Ecto neural progenitor cell (in vitro differentiated cells): ENCODE measurements around the gene CALD1.

Experiments
- DNase-seq: peaks from one replicate; pipeline ENCODE4 v3.0.0-alpha.2; 2018; ENCODE audit warnings: low spot score

Gene CALD1

DNA sequence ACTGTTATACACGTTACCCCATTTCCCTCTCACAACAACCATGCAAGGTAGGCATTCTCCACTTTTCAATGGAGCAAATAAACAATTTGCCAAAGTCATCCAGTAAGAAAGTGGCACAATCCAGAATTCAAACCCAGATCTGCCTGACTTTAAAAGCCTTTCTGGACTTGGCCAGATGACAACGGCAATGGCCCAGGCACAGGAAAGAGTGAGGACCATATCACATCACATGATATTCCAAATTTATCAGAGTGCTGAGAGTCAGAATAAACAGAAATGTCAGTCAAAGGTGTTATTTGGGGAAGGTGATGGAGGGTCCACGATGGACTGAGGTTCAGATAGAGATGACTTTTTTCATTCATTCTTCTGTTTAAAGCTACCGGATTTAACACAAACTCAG lies 48.0 kb downstream of the CALD1 start:
- DNase-seq, result no peak

DNA sequence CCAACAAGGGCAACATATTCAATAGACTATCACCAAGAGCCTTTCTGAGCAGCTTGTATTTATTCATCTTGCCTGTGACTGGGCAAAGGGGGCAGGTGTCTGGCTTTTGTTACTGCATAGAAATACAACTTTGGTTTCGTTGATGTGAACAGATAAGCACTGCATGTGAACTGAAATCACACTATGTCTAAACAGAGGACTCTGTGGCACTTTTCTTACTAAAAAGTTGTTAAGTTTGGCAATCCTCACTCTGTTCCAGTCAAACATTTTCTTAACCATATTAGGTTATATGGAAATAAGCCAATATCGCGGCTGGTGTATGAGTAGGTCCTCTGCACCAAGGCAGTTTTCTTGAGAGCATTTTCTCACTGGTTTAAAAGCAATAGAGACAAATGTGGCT lies 48.5 kb downstream of the CALD1 start:
- DNase-seq, result no peak

DNA sequence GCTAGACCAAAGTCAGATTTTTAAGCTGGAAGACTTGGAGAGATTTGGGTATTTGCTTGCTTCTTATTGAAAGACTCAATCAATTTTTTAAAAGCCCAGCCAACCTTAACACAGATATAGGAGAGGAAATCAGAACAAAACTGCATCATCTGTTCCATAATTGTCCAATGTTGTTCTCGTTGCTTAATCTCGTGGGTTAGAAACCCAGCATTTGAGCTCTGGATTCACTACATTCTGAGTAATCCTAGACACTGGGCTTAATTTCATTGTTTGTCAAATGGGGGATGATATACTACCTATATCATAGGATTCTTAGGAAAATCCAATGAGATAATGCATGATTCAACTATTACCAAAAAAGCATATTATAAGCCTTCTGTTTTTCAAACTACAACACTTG lies 48.9 kb downstream of the CALD1 start:
- no peak for DNase-seq

DNA sequence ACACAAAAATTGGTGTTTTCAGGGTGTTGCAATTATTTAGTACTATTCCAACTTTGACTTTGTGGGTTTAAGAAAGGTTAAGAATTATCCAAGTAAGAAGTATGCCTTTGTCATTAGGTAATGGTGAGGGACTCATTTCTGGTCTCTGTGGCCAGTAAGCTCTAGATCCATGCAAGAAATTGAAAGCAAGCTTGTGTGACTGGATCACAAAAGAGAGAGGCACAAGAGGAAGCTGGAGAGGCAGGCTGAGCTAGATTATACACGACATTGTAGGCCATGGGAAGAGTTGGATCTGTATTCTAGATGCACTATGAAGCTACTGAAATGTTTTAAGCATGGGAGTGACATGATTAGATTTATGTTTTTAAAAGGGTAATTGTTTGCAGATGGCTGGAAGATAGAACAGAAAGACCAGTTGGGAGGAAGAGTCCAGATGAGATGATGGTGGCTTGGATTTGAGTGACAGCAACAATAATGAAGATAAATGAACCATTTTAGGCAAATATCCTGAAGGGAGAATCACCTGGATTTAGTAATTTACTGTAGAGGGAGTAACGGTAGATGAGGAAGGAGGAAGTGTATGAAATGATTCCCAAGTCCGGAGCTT lies 50.0 kb downstream of the CALD1 start:
- no peak for DNase-seq

DNA sequence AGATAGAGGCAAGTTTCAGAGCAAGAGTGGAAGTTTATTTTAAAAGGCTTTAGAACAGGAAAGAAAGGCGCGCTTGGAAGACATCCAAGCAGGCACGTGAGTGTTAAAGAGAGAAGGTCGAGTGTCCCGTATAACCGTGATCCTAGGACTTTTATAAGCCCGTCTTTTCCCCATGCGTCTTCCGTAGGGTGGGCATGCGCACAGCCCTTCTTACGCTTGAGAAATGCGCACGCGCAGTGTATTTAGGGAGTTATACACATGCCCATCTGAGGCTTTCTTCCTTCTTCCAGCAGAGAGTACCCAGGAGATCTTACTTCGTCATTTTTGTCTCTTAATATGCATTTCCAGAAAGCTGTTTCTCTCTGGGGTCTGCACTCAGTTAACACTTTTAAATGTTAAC lies 52.4 kb downstream of the CALD1 start:
- DNase-seq, result no peak

DNA sequence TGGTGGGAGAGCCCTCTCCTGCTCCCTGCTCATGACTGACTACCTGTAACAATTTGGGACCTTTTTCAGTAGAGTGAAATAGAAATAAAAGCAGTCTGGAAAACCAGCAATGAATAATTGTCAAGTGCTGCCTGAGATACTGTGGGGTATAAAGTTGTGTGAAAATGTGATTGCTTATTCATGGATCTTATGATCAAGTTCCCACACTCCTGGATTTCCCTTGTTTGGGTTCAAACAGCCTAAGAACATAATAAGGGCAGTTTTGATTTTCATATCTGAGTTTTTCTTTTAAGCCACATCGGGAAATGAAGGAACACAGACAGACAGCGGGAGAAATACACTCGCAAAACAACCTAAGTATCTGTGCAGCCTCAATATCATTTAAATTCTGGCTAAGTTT lies 52.9 kb downstream of the CALD1 start:
- DNase-seq, result no peak

DNA sequence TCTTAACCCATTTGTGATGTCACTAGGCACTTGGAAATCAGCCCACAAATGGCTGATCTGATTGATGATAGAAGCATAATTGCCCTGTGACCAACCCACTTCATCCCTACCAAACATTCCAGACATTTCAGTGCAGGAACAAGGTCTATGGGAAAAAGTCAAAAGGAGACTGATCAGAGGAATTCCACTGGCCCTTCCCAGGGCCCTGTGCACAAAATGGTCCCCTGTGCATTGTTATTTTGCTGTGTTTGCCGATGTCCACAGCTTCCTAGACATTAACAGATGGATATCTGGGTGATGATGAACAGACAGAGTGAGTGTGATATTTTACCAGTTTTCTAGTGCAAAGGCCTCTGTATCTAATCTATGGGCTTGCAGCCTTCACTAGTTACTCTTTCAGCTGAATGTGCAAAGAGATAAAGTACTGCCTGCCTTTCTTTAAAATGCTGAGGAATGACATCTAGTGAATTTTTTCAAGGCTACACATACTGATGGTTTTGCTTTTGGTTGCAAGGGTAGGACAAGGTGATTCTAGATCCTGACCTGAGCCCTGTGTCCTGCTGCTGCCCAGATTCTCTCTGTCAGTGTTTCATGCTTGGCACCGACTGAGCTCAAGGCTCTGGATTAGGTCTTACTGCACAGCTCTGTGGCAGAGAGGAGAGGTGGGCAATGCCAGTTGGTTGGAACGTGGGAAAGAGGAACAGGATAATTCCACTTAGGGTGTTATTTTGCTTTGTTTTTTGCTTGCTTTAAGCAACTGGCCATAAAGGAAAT lies 55.4 kb downstream of the CALD1 start:
- no peak for DNase-seq

DNA sequence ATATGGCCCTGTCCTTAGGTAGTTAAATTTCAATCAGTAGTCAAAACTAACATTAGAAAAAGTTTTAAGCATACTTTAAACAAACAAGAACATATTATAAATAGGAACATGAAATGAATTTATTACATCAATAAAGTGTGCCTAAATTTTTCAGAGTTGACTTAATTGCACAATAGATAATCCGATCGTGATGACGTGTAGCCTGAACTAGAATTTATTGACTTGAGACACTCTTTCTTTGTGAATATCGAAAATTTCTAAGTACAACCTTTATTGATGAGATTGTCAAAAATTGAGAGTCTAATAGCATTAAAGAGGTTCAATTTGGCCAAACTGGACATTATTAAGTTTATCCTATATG lies 56.0 kb downstream of the CALD1 start:
- DNase-seq, result no peak

DNA sequence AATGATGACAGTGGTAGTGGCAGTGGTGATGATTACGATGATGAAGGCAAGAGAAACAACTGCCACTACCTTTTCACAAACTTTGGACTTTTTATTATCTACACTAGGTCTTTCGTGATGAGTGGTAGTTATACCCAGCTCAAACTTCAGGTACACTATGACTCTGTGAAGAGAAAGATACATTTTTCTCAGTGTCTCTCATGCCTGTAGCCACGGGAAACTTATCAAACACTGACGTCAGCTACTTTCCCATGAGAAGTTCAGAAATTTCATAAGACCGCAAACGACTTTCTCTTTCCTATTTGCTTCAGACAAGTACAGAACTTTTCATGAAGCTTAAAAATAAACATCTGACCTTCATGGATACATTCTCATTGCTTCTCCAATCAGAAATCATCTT lies 57.0 kb downstream of the CALD1 start:
- DNase-seq, result no peak

DNA sequence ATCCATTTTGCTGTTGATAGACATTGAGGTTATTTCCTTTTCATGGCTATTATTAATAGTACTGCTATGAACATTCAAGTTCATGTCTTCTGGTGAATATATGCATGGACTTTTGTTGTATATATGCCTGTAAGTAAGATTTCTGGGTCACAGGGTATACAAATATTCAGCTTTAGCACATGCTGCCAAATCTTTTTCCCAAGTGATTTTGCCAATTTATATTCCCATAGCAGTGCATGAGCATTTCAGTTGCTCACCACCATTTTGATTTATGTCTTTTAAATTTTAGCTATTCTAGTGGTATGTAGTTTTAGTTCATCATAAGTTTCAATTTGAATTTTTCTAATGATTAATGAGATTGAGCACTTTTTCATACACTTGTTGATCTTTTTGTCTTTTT lies 59.9 kb downstream of the CALD1 start:
- no peak for DNase-seq

DNA sequence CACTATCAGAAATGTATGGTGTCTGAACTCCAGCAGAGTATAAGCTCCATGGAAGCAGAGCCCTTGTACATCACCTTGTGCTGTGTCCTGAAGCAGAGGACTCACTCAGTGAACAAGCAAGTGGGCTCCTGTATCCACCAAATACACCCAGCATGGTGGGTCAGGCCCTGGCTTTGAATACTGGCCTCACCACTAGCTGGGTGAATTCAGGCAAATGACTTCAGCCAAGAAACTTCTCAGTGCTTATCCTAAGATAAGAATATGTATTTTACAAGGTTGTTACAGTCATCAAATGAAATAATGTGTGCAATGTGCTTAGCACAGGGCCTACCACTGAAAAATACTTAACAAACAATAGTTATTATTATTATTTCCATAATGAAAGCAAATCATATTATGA lies 62.6 kb downstream of the CALD1 start:
- DNase-seq, result no peak

DNA sequence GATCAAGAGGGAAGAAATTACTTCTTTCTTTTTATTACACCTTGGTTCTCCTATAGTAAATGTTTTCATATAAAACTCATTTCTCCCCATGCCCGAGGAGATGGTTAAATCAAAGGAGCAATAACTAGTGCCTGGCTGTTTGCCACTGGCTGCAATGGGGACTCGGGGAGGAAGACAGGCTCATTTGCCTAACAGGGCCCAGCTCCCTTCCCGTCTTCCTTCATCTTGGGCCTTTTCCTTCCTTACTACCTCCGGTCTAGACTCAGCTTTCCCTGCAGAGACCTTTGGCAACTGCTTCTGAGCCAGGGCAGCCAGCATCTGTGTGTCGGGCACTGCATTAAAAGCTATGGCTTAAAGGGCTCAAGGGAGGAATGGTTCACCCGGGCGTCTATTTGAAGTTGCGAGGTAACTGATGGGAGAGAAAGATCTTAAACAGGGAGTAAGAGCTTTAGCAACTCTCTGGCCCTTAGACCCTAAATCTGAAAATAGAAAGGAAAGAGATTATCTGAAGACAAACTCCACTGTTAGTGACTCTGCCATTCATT lies 63.5 kb downstream of the CALD1 start:
- DNase-seq, result no peak

DNA sequence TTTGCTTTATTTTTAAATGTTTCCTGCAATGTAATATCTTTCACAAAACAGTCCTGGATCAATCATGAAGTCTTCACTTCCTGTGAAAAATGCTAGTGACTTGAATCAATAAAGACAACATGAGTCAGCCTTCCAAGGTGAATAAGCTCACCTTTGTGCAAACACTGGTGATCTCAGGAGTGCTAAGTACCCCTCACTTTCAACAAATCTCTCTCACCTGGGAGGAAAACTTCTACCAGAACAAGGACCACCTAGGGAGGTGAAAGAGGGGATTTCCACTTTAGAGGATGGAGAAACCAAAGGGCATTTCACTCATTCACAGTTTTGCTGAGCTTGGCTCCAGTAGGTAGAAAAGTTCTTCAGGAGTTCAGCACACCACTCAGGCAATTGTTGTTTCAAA lies 64.8 kb downstream of the CALD1 start:
- DNase-seq, result no peak

DNA sequence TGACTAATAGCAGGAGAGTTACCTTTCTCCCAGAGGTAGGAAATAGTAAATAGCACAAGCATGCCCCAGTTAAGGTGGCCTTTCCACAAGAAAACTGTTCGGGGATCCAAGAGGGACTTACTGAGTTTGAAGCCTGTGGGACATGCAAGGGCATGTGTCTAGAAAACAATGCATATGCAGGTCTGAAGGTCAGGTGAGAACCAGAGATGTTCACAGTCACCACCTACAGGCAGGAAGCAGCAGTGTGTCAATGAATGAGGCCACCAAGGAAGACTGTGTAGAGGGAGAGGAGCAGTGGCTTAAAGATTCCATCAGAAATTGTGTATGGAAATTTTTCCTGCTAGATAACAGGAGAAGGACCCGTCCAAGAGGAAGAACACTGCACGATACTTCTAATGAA lies 66.0 kb downstream of the CALD1 start:
- DNase-seq, result no peak

DNA sequence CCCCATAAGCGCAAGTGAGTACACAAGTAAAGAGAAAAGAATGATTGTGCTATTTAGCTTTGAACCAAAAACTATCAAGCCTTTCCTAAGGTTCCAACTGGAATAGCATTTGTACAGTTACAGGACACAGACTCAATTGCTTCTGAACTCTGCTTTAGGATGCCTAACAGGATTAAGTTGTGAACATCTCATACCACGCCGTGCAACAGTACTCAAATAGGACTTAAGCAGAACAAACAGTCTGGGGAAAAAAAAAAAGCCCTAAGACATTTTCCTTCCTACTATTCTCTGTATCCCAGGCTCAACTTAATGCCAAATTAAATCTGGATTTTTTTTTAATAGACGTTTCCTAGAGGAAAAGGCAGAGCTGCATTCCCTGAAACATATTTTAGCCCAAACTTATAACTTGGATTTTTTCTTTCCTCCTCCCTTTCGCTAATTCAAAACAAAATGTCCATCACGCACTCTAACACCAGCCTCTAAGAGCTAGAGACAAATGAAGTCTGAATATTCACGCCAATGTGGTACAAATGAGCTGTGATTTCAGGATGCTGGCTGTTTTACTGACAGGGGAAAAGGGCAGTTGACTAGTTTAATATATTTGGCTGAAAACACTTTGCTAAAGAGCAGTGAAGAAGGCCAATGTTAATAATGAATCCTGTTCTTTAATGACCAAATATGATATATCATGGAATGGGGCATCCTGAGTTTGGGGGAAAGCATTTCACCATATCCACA lies 68.6 kb downstream of the CALD1 start:
- no peak for DNase-seq

DNA sequence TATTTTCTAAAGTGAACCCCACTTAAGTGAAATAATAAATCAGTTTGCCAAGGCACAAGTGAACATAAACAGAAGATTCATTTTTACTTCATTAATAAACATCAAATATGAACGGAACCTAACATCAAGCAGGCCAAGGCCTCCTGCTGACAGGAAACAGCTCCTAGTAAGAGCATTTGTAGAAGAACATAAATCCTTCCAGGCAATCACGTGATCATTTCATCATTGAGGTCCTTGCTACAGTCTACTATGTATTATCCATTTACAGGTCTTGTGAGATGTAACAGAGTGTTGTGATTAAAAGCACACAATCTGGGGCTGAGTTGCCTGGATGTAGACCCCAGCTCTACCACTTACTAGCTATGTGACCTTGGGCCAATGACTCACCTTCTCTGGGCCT lies 70.6 kb downstream of the CALD1 start:
- DNase-seq, result no peak

DNA sequence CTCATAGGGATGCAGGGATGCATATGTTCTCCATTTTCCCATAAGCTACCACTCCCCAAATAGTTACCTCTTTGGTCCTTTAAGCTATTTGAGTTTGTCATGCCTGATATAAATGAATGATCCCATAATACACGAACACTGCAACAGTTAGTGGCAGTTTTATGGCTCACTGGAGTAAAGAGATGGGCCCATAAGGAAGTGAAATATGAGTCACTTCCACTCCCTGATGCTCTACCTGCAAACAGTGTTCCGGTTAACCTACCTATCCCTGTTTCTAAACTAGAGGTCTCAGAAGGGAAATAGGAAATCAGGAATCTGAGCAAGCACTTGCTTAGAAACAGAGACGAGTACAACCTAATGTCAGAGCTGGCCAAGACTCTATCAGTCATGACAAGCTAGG lies 71.7 kb downstream of the CALD1 start:
- DNase-seq, result no peak

DNA sequence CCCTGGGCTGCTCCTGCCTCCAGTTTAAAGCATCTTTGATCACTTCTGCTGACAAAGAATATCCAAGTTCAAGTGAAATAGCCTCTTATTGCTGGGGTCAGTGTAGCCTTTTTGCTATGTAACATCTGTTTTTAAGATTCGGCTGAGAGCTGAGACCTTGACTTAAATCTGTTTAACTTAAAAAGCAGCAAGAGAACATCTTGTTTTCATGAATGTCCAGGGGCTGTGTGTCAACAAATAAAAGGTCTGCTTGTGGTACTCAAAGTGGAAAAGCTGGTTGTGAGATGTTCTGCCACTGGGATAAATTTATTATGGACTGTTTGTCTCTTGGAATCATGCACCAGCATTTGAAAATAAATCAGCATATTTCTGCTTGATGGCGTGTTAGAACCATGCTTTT lies 73.2 kb downstream of the CALD1 start:
- no peak for DNase-seq

DNA sequence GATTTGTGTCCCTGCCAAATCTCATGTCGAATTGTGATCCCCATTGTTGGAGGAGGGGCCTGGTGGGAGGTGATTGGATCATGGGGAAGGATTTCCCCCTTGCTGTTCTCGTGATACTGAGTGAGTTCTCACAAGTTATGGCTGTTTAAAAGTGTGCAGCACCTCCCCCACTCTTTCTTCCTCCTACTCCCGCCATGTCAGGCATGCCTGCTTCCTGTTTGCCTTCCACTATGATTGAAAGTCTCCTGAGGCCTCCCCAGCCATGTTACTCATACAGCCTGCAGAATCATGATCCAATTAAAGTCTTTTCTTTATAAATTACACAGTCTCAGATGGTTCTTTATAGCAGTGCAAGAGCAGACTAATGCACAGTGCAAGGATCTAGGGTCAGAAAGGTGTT lies 75.4 kb downstream of the CALD1 start:
- DNase-seq, result no peak

DNA sequence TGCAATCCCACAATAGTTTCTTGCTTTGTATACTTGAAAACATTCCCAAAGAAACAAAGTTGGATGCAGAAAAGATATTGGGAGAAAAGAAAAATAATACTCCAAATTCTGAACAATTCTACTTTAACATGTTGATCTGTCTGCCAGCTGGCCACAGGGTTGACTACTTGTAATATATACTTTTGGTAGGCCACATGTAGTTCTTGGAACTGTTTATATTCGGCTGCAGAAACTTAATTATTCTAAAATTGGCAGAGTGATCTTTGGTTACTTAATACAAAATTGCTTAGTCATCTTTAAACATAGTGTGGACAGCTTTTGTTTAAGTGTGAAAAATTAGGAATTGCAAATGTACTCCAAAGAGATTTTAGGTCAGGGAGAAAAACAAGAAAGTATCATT lies 76.0 kb downstream of the CALD1 start:
- no peak for DNase-seq

DNA sequence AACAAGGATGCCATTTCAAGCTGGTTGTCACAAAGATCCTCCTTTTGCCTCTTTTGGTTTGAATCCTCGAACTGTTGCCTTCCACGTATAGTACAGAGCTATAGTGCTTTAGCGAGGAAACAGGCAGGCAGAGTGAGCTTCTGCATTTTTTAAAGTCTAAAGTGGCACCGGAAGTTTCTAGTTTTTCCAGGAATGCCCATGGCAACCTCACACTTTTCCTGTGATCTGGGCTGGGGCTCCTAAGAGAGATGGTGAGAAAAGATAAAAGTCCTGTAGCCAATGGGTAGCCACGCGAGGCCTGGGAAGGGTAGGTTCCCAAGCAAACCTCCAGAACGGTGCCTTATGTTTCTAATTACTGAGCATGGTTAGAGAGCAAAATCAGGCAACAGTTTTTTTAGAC lies 76.7 kb downstream of the CALD1 start:
- DNase-seq, result no peak

DNA sequence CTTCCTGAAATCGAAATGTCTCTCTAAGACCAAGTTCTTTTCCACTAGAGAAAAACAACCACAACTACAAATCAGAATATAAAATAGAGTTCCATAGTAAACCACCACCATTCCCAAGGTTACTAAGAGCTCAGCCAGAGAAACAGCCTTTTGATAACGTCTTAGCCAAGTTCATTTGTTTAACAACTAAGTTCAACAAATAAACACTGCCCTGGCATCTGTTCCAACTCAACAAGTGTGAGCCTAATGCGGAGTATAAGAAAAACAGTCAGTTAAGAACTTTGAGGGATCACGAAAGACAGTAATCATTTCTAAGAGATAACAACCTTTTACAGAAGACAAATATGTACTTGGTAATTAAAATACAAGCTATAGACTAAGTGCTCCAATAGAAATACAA lies 77.3 kb downstream of the CALD1 start:
- DNase-seq, result no peak

DNA sequence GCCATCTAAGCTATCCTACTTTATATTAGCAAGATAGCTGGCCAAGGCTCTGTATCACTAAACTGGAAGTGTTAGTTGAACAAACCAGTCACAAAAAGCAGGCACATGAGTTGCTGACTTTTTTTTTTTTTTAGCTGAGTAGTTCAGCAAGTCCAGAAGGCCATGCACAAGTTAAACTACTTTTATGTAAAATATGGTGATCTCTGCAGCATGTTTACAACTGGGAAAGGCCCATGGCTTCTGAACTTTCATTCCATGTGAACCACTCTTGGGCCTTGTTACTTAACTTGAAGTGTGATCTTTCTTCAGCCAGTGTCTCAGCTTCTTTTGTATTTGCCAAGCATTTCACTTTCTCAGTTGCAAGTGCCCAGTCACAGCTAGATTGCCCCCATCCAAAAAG lies 78.5 kb downstream of the CALD1 start:
- no peak for DNase-seq
